RWPE1 (cell line): ENCODE data around the gene GAS7.

ENCODE experiments used
- CTCF ChIA-PET: fragments of 350-600 bp; sonication (Branson Sonifier 250); formaldehyde crosslinking; extraction: SDS; loops from one replicate; lab custom pipeline; 2021; lab: Yijun Ruan, JAX
- POLR2A ChIA-PET: fragments of 400-600 bp; formaldehyde crosslinking; extraction: SDS; loops from one replicate; lab custom pipeline; 2020; ENCODE audit warnings: antibody characterized with exemption; ENCODE audit not compliant: low non-redundant PET; lab: Yijun Ruan, JAX
- DNase-seq: peaks from one replicate; pipeline ENCODE4 v3.0.0; 2012; ENCODE audit warnings: low spot score
- H3K27ac ChIP-seq: fragments of 450-650 bp; 2 replicates; pipeline ENCODE4 v1.5.1; 2017
- TF ChIP-seq, protein P1 (sequence below): fragments of 450-650 bp; conservative IDR thresholded peaks from 2 replicates; pipeline ENCODE4 v1.5.1; 2017; ENCODE audit warnings: low read depth, mild to moderate bottlenecking

GAS7 gene

DNA sequence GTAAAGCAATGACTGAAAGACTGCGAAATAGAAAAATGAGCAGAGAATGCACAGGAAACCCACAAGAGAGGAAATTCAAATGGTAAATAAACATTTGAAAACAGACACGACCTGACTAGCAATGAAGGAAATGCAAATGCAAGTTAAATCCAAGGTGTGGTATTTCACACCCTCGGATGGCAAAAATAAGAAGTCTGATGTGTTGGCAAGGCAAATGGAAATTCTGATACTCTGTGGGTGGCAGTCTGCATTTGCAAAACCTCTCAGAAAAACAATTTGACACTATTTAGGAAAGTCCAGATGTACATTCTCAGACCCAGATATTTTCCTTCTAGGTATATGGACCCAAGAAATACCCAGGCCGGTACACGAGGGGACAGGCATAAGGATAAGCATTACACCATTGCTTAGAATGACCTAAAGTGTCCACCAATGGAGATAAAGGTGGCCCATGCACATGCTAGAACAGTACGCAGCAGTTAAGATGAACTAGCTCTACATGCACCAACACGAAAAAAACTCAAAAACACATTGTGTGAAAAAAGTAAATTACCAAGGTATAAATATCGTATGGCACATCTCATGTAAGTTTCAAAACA is 116.7 kb downstream of the GAS7 start:
- no peak overlapping the region for H3K27ac ChIP-seq
- ChIA-PET CTCF (no interaction called here), POLR2A (no interaction called here)
- DNase-seq, result no peak
- TF ChIP-seq, protein P1, sequence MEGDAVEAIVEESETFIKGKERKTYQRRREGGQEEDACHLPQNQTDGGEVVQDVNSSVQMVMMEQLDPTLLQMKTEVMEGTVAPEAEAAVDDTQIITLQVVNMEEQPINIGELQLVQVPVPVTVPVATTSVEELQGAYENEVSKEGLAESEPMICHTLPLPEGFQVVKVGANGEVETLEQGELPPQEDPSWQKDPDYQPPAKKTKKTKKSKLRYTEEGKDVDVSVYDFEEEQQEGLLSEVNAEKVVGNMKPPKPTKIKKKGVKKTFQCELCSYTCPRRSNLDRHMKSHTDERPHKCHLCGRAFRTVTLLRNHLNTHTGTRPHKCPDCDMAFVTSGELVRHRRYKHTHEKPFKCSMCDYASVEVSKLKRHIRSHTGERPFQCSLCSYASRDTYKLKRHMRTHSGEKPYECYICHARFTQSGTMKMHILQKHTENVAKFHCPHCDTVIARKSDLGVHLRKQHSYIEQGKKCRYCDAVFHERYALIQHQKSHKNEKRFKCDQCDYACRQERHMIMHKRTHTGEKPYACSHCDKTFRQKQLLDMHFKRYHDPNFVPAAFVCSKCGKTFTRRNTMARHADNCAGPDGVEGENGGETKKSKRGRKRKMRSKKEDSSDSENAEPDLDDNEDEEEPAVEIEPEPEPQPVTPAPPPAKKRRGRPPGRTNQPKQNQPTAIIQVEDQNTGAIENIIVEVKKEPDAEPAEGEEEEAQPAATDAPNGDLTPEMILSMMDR, result no peak

DNA sequence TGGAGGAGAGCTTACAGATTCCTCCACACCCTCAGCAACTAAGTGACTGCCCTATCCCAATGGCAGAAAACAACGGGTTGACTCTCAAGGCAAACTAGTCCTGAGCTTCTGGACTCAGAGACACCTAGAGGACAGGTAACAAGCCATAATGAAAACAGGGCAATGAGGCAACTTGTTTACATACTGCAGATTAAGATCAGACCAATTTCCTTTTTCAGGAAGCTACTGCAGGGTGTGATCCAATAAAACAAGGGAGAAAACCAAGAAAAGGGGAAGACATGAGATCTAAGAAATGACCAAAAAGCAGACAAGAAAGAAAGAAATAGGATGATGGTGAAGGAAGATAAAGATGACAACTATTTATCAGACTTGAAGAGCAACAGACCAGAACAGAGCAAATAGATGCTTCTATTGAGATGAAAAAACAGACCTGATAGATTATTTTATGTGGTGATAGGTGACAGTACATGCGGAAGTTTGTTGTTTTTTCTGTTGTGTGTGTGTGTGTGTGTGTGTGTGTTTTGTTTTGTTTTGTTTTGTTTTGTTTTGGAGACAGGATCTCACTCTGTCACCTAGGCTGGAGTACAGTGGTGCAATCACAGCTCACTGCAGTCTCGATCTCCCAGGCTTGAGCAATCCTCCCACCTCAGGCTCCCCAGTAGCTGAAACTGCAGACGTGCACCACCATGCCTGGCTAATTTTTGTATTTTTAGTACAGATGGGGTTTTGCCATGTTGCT is 120.7 kb downstream of the GAS7 start:
- no peak for DNase-seq
- CTCF ChIA-PET, result interaction anchor here (0.6 to 0.7 kb wide), 3 partner anchors 21 to 1275 kb away, joined by 3 read pairs; no protein-coding TSS in a partner anchor
- POLR2A ChIA-PET, result no interaction called here
- TF ChIP-seq, protein P1, result no peak
- H3K27ac ChIP-seq, result no peak overlapping the region

DNA sequence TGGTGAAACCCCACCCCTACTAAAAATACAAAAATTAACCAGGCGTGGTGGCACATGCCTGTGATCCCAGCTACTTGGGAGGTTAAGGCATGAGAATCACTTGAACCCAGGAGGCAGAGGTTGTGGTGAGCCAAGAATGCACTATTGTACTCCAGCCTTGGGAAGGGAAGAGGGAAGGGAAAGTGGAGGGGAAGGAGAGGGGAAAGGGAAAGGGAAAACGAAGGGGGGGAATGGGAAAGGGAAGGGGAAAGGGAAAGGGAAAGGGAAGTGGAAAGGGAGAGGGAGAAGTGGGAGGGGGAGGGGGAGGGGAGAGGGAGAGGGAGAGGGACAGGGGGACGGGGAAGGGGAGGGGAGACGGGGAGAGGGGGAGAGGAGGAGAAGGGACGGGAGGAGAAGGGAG is 122.5 kb downstream of the GAS7 start:
- no peak overlapping the region for H3K27ac ChIP-seq
- DNase-seq, result no peak
- CTCF ChIA-PET, result no interaction called here
- POLR2A ChIA-PET, result no interaction called here
- TF ChIP-seq, protein P1, result no peak

DNA sequence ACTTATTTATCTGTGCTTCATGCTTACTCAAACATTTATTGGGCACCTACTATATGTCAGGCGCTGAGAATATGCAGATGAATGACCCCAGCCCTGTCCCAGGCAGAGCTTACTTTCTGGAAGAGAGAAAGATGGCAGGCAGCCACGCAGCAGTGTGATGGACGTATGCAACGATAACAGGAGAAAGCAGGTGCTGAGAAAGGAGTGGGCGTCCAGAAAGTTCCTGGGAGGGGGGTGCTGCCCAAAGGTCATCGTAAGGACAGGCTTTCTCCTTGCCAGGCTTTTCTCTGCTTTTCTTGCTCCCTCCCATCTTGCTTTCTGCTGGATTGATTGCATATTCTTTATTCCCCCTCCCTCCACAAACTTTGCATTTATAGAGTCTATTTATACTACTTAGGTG is 124.5 kb downstream of the GAS7 start:
- ChIA-PET CTCF (interaction anchor here (0.8 kb wide), 1 partner anchor 98 kb away, joined by 4 read pairs; no protein-coding TSS in a partner anchor), POLR2A (no interaction called here)
- DNase-seq, result no peak
- H3K27ac ChIP-seq, result no peak overlapping the region
- TF ChIP-seq, protein P1, result no peak

DNA sequence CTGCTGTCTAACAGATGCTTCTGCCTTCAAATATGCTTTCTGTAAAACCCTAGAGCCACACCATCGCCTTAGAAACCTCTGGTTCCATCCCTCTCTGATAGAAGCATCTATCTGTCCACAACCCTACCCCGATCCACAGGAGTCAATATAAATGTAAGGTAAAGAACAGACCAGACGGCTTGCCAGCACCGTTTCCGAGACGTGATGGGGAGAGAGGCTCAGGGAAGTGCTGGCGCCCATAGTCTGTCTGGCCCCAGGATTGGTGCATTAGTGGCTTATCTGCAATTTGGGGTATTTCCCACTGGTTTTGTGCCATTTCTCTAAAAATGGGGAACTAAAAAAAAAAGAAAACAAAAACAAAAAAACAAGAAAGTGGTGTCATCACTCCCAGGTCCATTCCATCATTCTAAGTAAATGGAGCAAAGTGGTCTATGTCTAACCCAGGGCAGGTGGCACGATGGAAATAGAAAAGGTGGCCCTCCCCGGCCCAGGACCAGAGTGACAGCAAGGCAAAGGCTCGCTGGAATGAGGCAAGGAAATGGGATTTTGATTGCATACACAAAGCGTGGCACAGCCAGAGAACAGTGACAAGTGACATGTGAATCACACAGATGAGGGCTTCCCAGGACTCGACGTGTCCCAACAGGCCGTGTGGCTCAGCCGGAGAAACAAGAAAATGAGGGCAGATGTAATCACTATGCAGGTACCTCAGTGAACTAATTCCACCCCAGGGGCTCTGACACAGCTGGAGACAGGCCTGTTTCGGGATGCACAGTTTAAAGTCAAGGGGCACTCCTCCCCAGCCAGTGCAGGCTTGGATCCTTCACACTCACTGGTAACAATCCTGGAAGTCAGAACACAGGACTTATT is 125.6 kb downstream of the GAS7 start:
- CTCF ChIA-PET, result no interaction called here
- H3K27ac ChIP-seq, result no peak overlapping the region; the same call in 1 of the 2 replicates
- DNase-seq, result peak; percentile 61
- TF ChIP-seq, protein P1, result no peak
- POLR2A ChIA-PET, result no interaction called here

DNA sequence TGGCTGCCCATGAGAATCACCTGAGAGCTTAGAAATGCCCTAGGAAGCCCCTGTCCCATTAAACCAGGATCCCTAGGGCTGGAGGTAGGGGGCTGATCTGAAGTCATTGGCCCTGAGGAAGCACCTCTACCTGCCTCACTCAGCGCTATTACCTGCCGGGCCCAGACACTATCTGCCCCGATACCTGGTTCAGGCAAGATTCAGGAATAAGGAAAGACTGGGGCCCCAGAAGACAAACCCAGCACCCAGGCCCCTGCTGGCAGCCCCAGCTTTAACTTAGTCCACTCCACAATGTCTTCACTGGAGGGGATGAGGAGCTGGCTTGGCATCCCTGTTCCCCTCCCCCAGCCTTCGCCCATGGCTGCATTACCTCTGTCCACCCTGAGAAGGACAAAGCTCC is 126.3 kb downstream of the GAS7 start:
- DNase-seq, result no peak
- TF ChIP-seq, protein P1, result no peak
- H3K27ac ChIP-seq, result no peak overlapping the region
- ChIA-PET POLR2A (no interaction called here), CTCF (no interaction called here)
